Esophagus squamous epithelium (tissue), 5 donors: ENCODE results near the gene TBC1D14. TPM values are rescaled to one million over a fixed set of nuclear protein-coding genes. Genes with fewer than 3 reads are reported as not detected.
"Not testable (repeated sequence)": the region's sequence is repeated elsewhere in the genome, so short reads cannot be mapped to it uniquely, and the experiment has no call there.

Source experiments
- DNase-seq: peaks from one replicate; lab custom pipeline; 2025; lab: John Stamatoyannopoulos, UW
- H3K27ac ChIP-seq, 4 donors: fragments of 200-600 bp; sonication (generic); one replicate each; pipeline ENCODE4 v1.5.1; 2016 to 2019; ENCODE audit warnings: mild to moderate bottlenecking in 1 of 4
- H3K27me3 ChIP-seq, 4 donors: fragments of 200-600 bp; sonication (generic); 1 replicate in 3 of 4; 2 replicates in 1 of 4; pipeline versions ENCODE4 v1.5.1 to v1.6.0; 2017 to 2021; ENCODE audit warnings: antibody characterized with exemption in 1 of 4
- H3K36me3 ChIP-seq, 3 donors: fragments of 200-600 bp; sonication (generic); one replicate each; pipeline ENCODE4 v1.5.1; 2016 to 2019
- H3K4me1 ChIP-seq, 3 donors: fragments of 200-600 bp; sonication (generic); one replicate each; pipeline ENCODE4 v1.5.1; 2017 to 2019
- H3K4me3 ChIP-seq, 4 donors: fragments of 200-600 bp; sonication (generic); 1 replicate in 3 of 4; 2 replicates in 1 of 4; pipeline ENCODE4 v1.5.1; 2016 to 2019; ENCODE audit warnings: mild to moderate bottlenecking in 2 of 4, moderate library complexity in 1 of 4
- H3K9me3 ChIP-seq, 3 donors: fragments of 200-600 bp; sonication (generic); one replicate each; pipeline ENCODE4 v1.5.1; 2016 to 2019
- CTCF ChIP-seq, 6 experiments: fragments of 450-650 bp in 4 of 6; fragments of 200-600 bp in 2 of 6; sonication (generic) in 2 of 6; IDR thresholded peaks; one replicate each; pipeline ENCODE4 v1.5.1; 2016 to 2019; ENCODE audit warnings: antibody characterized with exemption in 6 of 6, mild to moderate bottlenecking in 4 of 6, moderate library complexity in 4 of 6
- POLR2A ChIP-seq, 4 donors: fragments of 450-650 bp; IDR thresholded peaks; one replicate each; pipeline ENCODE4 v1.6.1; 2017; ENCODE audit warnings: antibody characterized with exemption in 4 of 4, mild to moderate bottlenecking in 4 of 4, moderate library complexity in 3 of 4
- WGBS, 2 donors: methylation state at CpG; one replicate each; pipeline ENCODE4 v1.1.5; 2018; 5-methylcytosine and 5-hydroxymethylcytosine counted together
- intact Hi-C: fragments of 100-400 bp; cut with DNase I; formaldehyde crosslinking; loops from one replicate; pipeline ENCODE4 v1.15.0; 2022
- total RNA-seq, 4 donors: library from RNA; depleted of rRNA; stranded (reverse); fragments of >200 nt; gene quantifications; one replicate each; pipeline ENCODE4 v1.1.0, GENCODE V29; 2016
- donor health status: DM: yes; HTN: yes; CAD: no.

Gene TBC1D14
- total RNA-seq, 4 donors from 2014 or later = 28.2 to 50.4 (median 42.1) TPM

- intact Hi-C loops = no loop called here
- Histone ChIP-seq H3K36me3 (no peaks in the 10 kb centered on the region), H3K27me3 (peaks cover 0 to 5% (median 0%) of the 10 kb centered on the region in 4 donors), H3K4me3 (no peak overlapping the region), H3K27ac (no peak overlapping the region), H3K9me3 (no peaks in the 10 kb centered on the region), H3K4me1 (peaks cover 0 to 9% (median 0%) of the 10 kb centered on the region in 3 donors)
- whole genome bisulfite sequencing, 2 donors = 75 to 76% methylated on average over 5 of the region's 5 CpGs
- DNase-seq = no peak
- no peak for TF ChIP-seq CTCF (IDR thresholded peaks at IDR 0.05)
- TF ChIP-seq POLR2A (IDR thresholded peaks at IDR 0.05) = no peak
Observed at GRCh38 chr4:7078025-7078424, 168.4 kb downstream of the TBC1D14 start.

GRCh38 chr4:7079483-7079882, 169.9 kb downstream of the TBC1D14 start:
- DNase-seq, H3K27ac ChIP-seq, H3K4me3 ChIP-seq, intact Hi-C loops, H3K36me3 ChIP-seq, H3K9me3 ChIP-seq: not testable (repeated sequence)
- H3K4me1 ChIP-seq = peaks cover 0 to 14% (median 0%) of the 10 kb centered on the region in 3 donors
- H3K27me3 ChIP-seq = peaks cover 0 to 15% (median 0%) of the 10 kb centered on the region in 4 donors

GRCh38 chr4:7079909-7080308, 170.3 kb downstream of the TBC1D14 start:
- 49 to 68% methylated on average over 2 of the region's 2 CpGs for WGBS, 2 donors
- H3K9me3 ChIP-seq = not testable (repeated sequence)
- H3K4me1 ChIP-seq = peaks cover 0 to 15% (median 0%) of the 10 kb centered on the region in 3 donors

More at GRCh38 chr4:7079909-7080308, 170.3 kb downstream of the TBC1D14 start:
- H3K36me3 ChIP-seq, intact Hi-C loops, DNase-seq, H3K27ac ChIP-seq, H3K4me3 ChIP-seq: not testable (repeated sequence)
- H3K27me3 ChIP-seq = peaks cover 0 to 19% (median 0%) of the 10 kb centered on the region in 4 donors

Other genes with a start within 250 kb of the TBC1D14 start
- gene S100P, start 215.9 kb upstream of the TBC1D14 start, total RNA-seq = 10 to 100 TPM; 15.8 to 65.8 (median 51.8) TPM
- 10 to 100 TPM; 29.5 to 63.5 (median 48.2) TPM for gene MRFAP1L1, start 200.0 kb upstream of the TBC1D14 start, total RNA-seq
- 10 to 100 TPM; 12.4 to 19.6 (median 14.3) TPM for gene BLOC1S4, start 193.7 kb upstream of the TBC1D14 start, total RNA-seq
- gene KIAA0232, start 127.1 kb upstream of the TBC1D14 start, total RNA-seq = 10 to 100 TPM; 19.4 to 46.8 (median 35.0) TPM
- 10 to 100 TPM; 10.1 to 16.5 (median 13.0) TPM for gene TADA2B, start 133.5 kb downstream of the TBC1D14 start, total RNA-seq
- 10 to 100 TPM; 16.6 to 30.6 (median 20.7) TPM for gene GRPEL1, start 158.2 kb downstream of the TBC1D14 start, total RNA-seq